Spleen (tissue), 7 donors: ENCODE results near the gene WARS2.

Source experiments
- CTCF ChIP-seq, 11 experiments: fragments of 200-600 bp in 7 of 11; fragments of 450-650 bp in 4 of 11; sonication (generic) in 4 of 11; IDR thresholded peaks in 8 of 11; conservative IDR thresholded peaks in 3 of 11; 1 replicate in 7 of 11; 2 replicates in 4 of 11; pipeline versions ENCODE4 v1.4.0 to v1.8.0; 2016 to 2021; ENCODE audit warnings: antibody characterized with exemption in 11 of 11, inconsistent platforms in 4 of 11, mild to moderate bottlenecking in 1 of 11
- POLR2A ChIP-seq, 3 donors: fragments of 450-650 bp; IDR thresholded peaks; one replicate each; pipeline ENCODE4 v1.5.1; 2017; ENCODE audit warnings: antibody characterized with exemption in 3 of 3, mild to moderate bottlenecking in 1 of 3
- POLR2AphosphoS5 ChIP-seq, 3 donors: sonication (generic); formaldehyde crosslinking; IDR thresholded peaks; one replicate each; pipeline ENCODE4 v1.5.1; 2017; ENCODE audit warnings: antibody characterized with exemption in 3 of 3
- donor health status: DM: no; HTN: no; CAD: no; lungs with moderate emphysema.
- donor health status: DM: no; HTN: no; CAD: no.
- donor health status: DM: no; HTN: no; CAD: no.

- TF ChIP-seq CTCF (IDR thresholded peaks at IDR 0.05 in 8 of 11, conservative IDR thresholded peaks at IDR 0.05 in 3 of 11), result no peak
- TF ChIP-seq POLR2A (IDR thresholded peaks at IDR 0.05), result no peak
- TF ChIP-seq POLR2AphosphoS5 (IDR thresholded peaks at IDR 0.05), result no peak
These were observed 133.8 kb downstream of the WARS2 start for GRCh38 chr1:119006406-119007279.
